HG03108 (cell line): ENCODE data around the gene STXBP5.

Source experiments
- ATAC-seq: cut with Tn5 transposase; IDR thresholded peaks from one replicate; pipeline ENCODE4 v1.9.1; 2021; ENCODE audit warnings: moderate library complexity; ENCODE audit not compliant: unreplicated experiment

Gene STXBP5

DNA sequence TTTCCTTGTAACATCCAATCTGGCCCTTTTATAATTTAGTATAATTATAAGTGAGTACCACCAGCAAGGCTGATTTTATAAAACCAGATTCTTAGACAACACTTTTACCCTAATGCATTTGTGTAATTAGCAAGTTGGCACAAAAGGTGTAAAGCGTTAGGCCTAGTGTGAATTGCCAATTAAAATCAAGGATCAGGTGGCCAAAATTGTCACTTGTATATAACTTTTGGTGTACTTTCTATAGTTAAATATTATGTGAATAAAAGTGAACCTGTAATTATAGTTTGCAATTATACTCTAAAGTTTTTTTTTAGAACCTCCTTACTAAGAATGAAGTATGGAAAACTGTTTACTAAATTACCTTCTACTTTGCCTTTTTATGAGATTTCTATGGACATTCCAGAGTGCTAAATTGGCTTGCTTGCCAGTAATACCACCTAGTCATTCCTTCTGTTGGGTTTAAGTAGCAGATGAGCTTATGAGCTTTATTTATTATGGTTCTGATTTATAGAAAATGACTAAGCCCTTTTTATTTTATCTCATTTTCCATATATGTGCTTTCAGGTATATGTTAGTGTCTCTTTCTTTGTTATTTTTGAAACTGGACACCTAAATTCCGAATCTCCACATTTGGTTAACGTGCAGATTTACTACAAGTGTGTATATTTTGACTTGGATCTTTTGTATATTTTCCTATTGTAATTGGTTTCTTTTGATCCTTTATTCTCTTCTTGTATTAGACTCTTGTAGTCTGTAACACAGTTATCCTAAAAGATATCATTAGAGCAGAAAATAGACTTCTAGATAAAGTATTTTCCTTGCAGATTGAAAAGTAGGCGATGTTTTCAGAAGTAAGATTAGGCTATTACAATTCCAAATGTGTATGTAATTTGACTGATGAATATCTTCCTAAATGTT, 3.9 kb downstream of the STXBP5 start:
- ATAC-seq: no peak

DNA sequence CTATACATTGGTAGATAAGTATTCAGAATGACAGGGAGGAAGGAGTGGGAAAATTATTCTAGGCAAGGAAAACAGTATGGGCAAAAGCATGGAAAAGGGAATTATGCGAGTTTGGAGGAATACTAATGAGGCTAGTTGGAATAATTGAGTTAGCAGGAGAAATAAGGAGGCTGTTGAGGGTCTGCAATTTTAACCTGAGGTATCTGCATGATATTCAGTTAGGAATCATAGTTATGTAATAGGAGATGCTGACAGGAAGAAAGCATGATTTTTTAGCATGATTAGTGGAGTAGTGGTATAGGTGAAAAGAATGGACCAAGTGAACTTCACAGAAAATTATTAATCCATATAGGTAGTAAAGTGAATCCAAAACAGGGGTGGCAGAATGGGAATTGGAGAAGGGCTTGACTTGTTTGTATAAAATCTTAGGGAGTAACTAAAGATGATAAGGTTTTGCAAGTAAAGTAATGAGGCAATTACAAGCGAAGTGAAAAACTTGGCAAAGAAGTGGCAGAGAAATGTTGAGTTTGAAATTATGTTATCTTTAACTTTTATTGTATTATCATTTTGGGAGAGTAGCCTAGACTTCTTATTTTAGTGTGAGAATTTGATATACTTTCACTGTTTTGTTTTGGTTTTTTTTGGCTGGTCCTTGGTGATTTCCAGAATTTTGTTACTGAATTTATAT, 5.7 kb downstream of the STXBP5 start:
- ATAC-seq: no peak

DNA sequence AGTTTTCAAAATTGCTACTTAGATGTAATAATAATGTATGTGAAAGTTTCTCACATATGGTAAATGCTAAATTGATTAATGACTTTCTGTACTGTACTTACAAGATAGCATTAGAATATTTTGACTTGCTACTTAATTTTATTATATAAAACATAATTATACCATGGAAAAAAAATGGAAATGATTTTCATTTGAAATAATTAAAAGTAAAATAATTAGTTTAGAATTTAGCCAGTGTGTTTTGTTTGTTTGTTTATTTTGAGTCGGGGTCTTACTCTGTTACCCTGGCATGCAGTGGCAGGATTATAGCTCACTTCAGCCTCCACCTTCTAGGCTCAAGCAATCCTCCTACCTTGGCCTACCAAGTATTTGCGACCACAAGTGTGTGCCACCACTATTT, 7.1 kb downstream of the STXBP5 start:
- no peak for ATAC-seq

DNA sequence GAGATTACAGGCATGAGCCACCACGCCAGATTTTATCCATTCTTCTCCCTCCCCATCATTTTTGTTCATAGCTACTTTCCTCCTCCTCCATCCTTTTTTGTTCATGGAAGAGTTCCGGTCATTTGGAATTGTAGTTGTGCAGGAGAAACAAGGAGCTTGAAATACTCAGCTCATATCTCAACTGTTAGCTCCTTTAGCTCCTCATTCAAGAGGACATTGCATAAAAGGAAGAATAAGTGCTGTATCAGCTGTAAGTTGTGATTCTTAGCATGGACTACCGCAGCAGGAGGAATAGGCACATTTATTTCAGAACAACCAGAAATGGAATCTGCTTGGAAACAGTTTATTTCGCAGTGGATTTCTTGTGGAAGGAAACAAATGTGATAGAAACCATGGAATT, 7.6 kb downstream of the STXBP5 start:
- ATAC-seq: no peak

DNA sequence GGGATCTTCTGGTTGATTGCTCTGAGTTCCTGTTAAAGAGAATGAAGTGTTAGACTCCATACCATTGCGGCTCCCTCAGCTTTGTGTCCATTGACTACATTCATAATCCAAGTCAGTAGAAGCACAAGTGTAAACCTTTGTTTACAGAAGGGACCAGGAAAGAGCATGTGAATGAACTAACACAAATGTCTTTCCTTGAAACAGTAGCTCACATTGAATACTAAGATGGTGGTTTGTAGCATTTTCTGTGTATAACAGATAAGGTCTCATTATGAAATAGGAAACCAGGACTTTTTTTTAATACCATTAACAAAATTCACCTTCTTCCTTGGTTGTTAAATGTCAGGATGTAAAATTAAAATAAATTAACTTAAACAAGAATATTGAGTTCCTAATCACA, 8.4 kb downstream of the STXBP5 start:
- ATAC-seq: no peak

DNA sequence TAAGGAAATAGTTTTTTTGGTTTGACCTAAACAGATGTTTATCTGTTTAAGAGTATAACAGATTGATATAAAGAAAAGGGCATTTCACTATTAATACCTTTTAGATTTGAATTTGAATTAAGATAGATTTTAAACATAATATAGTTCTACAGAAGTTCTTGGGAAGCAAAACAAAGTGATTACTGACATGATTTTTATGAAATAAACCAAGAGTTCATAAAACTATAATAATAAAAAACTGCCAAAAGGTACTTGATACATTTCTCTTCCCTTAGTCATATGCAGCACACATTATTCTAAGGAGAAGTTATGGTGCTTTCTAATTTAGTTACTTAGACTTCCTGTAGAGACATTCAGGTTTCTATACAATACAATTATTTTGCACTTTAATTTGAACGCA, 9.6 kb downstream of the STXBP5 start:
- no peak for ATAC-seq

DNA sequence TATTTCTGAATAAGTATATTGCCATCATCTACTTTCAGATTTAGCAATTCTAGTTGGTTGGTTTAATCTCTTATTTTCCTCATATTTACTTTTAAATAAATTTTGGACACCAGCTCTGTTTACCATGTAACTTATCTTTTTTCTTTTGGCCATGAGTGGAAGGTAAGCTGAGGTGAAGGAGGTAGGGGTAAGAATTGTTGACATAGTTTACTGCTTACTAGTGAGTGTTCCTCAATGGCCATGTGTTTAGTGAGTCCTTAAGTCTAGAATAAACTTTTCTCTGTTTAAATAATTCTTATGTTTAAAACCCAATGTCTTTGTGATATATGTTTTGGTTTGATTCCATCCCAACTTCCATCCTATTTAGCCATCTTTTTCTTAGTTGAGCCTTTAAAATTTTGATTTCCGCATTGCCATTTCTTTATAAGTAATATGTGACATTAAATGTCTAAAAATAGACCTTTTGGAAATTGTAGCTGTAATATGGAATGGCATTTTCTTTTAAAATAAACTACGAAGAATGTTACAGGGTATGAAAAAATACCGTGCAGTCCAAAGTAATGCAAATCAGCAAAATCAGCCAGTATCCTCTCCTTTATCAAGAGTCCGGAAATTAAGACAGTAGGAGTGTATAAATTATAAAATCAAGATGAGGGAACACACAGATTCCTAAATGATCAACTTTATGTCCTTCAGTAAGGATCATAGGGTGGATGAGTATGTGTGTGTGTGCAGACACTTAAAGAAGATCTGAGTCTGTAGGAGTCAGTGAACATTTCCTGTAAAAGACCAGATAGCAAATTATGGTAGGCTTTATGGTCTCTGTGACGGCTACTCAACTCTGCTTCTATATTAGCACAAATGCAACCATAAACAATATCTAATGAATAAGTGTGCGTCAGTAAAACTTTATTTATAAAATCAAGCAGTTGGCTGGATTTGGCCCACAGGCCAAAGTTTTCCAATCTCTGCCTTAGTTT, 10.3 kb downstream of the STXBP5 start:
- ATAC-seq: no peak

DNA sequence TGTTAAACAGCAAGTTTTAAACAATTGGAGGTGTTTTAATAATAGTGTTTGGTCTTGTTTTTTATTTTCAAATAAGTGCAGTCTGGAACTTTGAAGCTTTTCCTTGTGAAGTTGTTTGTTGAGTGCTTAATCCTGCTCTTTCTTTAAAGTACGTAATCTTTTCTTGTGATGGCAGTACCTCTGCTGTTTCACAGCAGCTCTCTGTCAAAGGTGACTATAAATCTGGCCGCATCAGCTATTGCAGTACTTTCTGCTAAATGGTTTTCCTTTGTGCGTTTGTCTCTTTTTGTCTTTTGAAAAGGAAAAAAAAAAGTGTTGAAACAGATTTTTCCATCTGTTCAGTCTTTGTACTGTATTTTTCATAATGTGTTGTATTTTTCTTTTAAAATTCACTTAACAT, 12.7 kb downstream of the STXBP5 start:
- no peak for ATAC-seq

DNA sequence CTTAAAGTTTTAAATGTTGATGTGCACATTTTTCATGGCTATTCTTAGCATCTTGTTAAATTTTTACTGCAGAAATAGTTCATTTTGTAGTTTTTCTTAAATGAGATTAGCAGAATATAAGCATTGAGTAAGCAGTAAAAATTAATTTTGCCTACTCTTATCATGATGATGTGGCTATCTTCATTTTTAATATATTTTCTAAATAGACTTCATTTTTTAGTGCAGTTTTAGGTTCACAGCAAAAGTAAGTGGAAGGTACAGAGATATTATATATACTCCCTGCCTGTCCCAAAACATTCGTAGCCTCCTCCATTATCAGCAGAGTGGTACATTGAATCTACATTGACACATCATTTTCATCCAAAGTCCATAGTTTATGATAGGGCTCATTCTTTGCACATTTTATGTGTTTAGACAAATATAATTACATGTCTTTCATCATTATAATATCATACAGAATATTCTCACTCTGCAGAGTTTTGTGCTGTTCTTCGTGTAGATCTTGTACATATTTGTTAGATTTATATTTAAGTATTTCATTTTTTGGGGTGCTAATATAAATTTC, 13.7 kb downstream of the STXBP5 start:
- ATAC-seq: no peak

DNA sequence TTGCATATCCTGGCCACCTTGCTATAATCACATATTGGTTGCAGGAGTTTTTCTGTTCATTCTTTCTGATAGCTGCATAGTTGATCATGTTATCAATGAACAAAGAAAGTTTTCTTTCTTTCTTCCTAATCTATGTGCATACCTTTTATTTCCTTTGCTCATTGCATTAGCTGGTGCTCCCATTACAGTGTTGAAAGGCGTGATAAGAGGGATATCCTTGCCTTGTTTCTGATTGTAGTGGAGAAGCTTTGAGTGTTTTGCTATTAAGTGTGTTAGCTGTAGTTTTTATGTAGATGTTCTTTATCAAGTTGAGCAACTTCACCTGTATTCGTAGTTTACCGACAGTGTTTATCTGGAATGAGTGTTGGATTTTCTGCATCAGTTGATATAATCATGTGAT, 14.6 kb downstream of the STXBP5 start:
- ATAC-seq: no peak

DNA sequence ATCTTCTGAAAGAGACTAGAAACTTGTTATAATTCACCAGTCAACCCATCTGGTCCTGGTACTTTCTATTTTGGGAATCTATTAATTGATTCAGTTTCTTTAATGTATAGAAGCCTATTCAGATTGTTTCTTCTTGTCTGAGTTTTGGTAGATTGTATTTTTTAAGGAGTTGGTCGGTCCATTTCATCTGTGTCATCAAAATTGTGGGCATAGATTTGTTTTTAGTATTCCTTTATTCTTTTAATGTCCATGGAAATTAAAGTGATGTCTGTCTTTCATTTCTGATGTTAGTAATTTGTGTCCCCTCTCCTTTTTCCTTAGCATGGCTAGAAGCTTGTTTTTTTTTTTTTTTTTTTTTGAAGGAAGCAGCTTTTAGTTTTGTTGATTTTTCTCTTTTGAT, 15.2 kb downstream of the STXBP5 start:
- no peak for ATAC-seq

DNA sequence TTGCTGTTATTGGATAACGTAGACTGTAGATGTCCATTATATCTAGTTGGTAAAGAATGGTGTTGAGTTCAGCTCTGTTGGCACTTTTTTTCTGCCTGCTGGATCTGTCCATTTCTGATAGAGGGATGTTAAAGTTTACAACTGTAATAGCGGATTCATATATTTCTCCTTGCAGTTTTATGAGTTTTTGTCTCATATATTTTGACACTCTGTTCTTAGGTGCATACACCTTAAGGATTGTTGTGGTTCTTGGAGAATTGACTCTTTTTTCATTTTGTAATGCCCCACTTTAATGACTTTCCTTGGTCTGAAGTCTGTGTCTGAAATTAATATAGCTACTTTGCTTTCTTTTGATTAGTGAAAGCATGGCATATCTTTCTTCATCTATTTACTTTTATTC, 16.1 kb downstream of the STXBP5 start:
- no peak for ATAC-seq

DNA sequence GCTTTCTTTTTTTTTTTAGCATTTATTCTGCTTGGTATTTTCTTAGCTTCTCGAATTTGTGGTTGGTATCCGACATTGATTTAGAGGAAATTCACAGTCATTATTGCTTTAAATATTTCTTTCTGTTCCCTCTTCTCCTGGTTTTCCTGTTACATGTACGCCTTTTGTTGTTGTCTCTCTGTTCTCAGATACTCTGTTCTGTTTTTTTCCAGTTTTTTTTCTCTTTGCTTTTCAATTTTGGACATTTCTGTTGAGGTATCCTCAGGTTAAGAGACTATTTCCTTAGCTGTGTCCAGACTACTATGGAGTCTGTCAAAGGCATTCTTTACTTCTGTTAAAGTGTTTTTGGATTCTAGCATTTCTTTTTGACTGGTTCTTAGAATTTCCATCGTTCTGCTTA, 17.5 kb downstream of the STXBP5 start:
- no peak for ATAC-seq

DNA sequence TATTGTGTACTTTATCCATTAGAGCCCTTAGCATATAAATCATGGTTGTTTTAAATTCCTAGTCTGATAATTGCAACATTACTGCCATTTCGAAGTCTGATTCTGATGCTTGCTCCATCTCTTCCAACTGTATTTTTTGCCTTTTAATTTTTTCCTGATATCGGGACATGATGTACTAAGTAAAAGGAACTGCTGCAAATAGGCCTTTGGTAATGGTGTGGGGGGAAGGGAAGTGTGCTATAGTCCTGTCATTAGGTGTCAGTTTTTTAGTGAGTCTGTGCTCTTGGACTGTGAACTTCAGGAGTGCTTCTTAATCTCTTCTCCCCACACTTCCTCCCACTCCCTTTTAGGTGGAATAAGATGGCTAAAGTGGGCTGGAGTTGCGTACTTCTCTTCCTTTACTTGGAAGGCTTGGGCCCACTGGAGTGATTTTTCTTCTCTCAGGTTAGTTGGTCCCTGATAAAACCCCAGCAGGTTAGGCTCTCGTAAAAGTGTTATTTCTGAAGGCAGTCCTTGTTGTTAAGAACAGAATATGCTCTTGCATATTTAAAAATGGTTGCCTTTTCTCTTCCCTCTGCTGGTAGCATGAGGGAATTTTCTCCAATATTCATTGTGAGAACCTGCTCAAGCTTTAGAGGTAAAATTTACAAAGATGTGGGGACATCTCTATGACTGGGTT, 18.1 kb downstream of the STXBP5 start:
- ATAC-seq: no peak

DNA sequence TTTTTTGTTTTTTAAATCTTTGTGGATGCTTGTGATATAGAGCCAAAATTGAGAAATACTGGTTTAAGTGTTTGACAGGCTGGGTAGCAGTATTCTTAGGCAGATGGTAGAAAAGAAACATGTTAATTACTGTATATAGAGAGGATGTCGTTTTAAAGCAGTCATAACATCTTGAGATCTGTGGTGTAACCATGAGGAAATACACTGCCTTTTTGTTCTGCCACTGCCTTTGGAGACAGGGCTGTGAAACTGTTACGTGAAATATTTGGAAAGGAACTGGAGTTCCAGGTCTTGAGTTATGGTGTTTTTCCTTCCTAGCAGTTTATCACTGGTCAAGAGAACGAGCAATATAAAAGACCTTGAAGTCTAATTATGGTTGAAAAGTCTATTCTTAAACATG, 19.5 kb downstream of the STXBP5 start:
- ATAC-seq: no peak

DNA sequence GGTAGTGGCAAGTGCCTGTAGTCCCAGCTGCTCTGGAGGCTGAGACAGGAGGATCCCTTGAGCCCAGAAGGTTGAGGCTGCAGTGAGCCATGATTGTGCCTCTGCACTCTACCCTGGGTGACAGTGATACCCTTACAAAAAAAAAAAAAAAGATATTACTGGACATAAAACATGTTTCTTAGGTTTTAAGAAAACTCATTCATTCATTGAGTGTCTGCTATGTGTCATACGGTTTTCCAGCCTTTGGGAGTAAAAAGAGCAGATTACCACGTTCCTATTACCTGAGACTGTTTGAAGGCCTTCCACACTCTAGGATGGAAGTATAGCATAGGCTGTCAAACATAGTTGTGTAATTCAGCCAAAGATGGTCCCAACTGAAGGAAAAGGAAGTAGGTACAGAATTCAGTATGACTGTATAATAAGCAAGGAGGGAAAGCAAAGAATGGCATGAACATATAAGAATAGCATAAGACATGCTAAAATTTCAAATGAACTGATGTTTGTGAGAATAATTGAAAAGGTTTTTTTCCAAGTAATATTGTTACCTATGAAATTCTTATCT, 22.0 kb downstream of the STXBP5 start:
- no peak for ATAC-seq

DNA sequence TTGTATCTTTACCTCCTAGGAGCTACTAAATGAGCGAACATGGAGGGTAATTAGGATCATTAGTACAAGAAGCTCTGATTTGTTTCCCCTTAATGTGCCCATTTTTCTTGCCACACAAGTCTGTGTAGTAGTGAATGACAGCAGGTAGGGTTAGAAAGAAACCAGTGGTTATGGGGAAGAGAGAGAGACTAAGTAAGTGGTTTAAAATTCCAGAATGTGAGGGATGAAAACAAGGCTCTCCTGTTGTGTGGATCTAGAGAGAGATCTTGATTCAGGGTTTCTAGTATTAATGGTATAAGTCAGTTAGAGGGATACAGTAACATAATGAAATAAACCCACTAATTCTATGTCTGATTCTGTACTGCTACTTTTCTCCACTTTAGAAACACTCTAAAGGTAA, 22.7 kb downstream of the STXBP5 start:
- ATAC-seq: no peak

DNA sequence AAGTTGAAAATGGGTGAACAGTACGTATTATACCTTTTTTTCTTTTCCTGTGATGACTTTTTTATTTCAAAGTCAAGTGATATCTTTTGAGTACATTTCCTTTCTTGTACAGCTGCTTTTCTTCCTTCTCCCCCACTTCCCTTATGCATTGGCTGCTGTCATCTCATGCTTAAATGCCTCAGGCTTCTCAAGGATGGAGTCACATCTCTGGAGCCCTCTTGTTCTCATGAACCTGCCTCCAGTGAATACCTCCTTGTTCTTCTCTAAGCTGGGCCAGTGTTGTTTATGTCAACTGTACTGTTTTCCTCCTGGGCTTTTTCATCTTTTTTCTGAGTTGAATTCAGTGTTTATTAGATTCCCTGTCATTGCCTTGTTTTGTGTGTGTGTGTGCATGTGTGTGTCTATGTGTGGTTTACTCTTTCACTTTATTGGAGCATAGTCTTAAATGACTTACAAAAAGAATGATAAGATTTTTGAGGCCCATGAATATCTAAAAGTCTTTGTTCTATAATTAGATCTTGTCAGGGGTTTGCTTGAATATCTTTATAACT, 23.6 kb downstream of the STXBP5 start:
- no peak for ATAC-seq

DNA sequence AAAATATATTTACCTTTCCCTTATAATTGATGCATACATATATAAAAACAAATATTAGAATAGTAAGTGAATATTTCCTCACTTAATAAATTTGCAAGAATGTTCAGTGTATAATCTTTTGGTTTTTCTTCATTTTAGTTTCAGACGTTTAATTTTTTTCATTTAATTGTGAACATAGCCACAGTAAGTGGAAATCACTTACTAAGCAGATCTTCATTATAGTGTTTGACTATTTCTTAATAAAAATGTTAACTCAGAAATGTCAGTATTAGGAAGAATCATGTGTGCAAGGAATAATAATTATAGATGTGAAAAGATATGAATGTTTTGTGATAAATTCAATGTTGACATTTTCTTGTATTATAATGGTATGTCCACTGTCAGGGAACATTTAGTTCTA, 27.4 kb downstream of the STXBP5 start:
- ATAC-seq: no peak

DNA sequence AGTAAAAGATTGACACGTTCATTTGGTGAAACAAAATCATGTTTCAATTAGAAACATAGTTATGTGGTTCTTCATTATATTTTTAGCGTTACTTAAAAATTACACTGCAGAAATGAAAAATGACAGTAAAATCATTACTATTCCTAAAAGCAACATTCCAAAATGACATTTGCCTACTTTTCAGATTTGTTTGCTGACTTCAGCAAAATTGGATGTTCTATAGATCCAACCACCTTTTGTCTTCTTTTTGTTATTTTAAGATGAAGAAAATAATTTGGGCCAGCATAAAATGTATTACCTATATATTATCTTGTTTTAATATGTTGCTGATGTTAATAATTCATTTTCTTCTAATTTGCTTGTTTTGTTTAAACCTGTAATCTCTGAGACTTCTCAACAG, 30.5 kb downstream of the STXBP5 start:
- no peak for ATAC-seq
